ENCODE measurements around the gene CYP11A1. TPM values are rescaled to one million over a fixed set of nuclear protein-coding genes. Genes with fewer than 3 reads are reported as not detected.
"Not testable (repeated sequence)": the region's sequence is repeated elsewhere in the genome, so short reads cannot be mapped to it uniquely, and the experiment has no call there.

CYP11A1 gene
- total RNA-seq, 4 donors from 2014 or later, result 1.3 to 17.0 (median 9.5) TPM

GRCh38 chr15:74391582-74392450, 24.4 kb upstream of the CYP11A1 start:
- no peak overlapping the region for H3K27ac ChIP-seq
- 73 to 74% methylated on average over 9 of the region's 9 CpGs for WGBS, 2 donors
- TF ChIP-seq POLR2A (IDR thresholded peaks at IDR 0.05), result no peak
- TF ChIP-seq CTCF (IDR thresholded peaks at IDR 0.05), result no peak

GRCh38 chr15:74390647-74391288, 23.3 kb upstream of the CYP11A1 start:
- no peak for DNase-seq
- Histone ChIP-seq H3K9me3 (no peaks in the 10 kb centered on the region), H3K4me3 (no peak overlapping the region), H3K27me3 (no peaks in the 10 kb centered on the region), H3K36me3 (no peaks in the 10 kb centered on the region), H3K4me1 (peaks cover 0 to 9% (median 5%) of the 10 kb centered on the region in 3 donors), H3K27ac (no peak overlapping the region)
- no peak for TF ChIP-seq CTCF (IDR thresholded peaks at IDR 0.05)
- TF ChIP-seq POLR2A (IDR thresholded peaks at IDR 0.05), result no peak
- 75 to 81% methylated on average over 11 to 12 of the region's 12 CpGs for WGBS, 2 donors
- intact Hi-C loops (cut with DNase I), result no loop called here

More at GRCh38 chr15:74391582-74392450, 24.4 kb upstream of the CYP11A1 start:
- Histone ChIP-seq H3K4me1 (peaks cover 0 to 10% (median 6%) of the 10 kb centered on the region in 3 donors), H3K36me3 (no peaks in the 10 kb centered on the region), H3K4me3 (no peak overlapping the region), H3K9me3 (no peaks in the 10 kb centered on the region), H3K27me3 (no peaks in the 10 kb centered on the region)
- intact Hi-C loops (cut with DNase I), result no loop called here
- no peak for DNase-seq

- DNase-seq; H3K27me3 ChIP-seq; H3K9me3 ChIP-seq; H3K4me3 ChIP-seq; H3K36me3 ChIP-seq; intact Hi-C loops (cut with DNase I); H3K27ac ChIP-seq: not testable (repeated sequence)
- peaks cover 6 to 16% (median 10%) of the 10 kb centered on the region in 3 donors for H3K4me1 ChIP-seq
- WGBS, 2 donors, result 79 to 90% methylated on average over 6 to 8 of the region's 11 CpGs
Measured at GRCh38 chr15:74390049-74390646, 22.7 kb upstream of the CYP11A1 start.

GRCh38 chr15:74389241-74390048, 22.0 kb upstream of the CYP11A1 start:
- no peaks in the 10 kb centered on the region for H3K36me3 ChIP-seq
- no peak overlapping the region for H3K4me3 ChIP-seq
- intact Hi-C loops (cut with DNase I), result no loop called here
- no peak overlapping the region for H3K27ac ChIP-seq
- no peak for DNase-seq
- WGBS, 2 donors, result 62 to 63% methylated on average over 4 to 10 of the region's 20 CpGs
- H3K9me3 ChIP-seq, result no peaks in the 10 kb centered on the region
- peaks cover 13 to 23% (median 13%) of the 10 kb centered on the region in 3 donors for H3K4me1 ChIP-seq
- H3K27me3 ChIP-seq, result no peaks in the 10 kb centered on the region
- TF ChIP-seq POLR2A (IDR thresholded peaks at IDR 0.05), result no peak
- TF ChIP-seq CTCF (IDR thresholded peaks at IDR 0.05), result no peak

- no peak for TF ChIP-seq CTCF (IDR thresholded peaks at IDR 0.05)
- TF ChIP-seq POLR2A (IDR thresholded peaks at IDR 0.05), result no peak
- intact Hi-C loops (cut with DNase I), result no loop called here
- Histone ChIP-seq H3K4me1 (peaks cover 13 to 33% (median 23%) of the 10 kb centered on the region in 3 donors), H3K4me3 (no peak overlapping the region), H3K27ac (no peak overlapping the region), H3K9me3 (no peaks in the 10 kb centered on the region), H3K27me3 (no peaks in the 10 kb centered on the region), H3K36me3 (no peaks in the 10 kb centered on the region)
- no peak for DNase-seq
- WGBS, 2 donors, result 70 to 88% methylated on average over 2 to 5 of the region's 10 CpGs
Measured at GRCh38 chr15:74388363-74388951, 21.0 kb upstream of the CYP11A1 start.

Data from esophagus squamous epithelium (tissue), 5 donors.